ENCODE data around the gene IPPK.
A peak's percentile ranks its signal among the peaks of the same experiment; 100 is the strongest.

Gene IPPK

GRCh38 chr9:92655896-92656536, 13.9 kb downstream of the IPPK start:
- no peak for TF ChIP-seq EZH2 (IDR thresholded peaks at IDR 0.05; ENCODE audit: borderline replicate concordance, low read length)
- TF ChIP-seq CTCF (IDR thresholded peaks at IDR 0.05; ENCODE audit: low read length): no peak
- 0 out of 2 replicates have a peak, but pooled peaks cover 6% of the 10 kb centered on the region for H3K79me2 ChIP-seq (ENCODE audit: insufficient read depth, low read length)
- peaks cover 18% of the 10 kb centered on the region for H3K4me1 ChIP-seq (ENCODE audit: insufficient read depth, low read length, severe bottlenecking)
- H3K4me3 ChIP-seq (ENCODE audit: low read depth, low read length, poor library complexity, severe bottlenecking): no peak overlapping the region
- H3F3A ChIP-seq (ENCODE audit: insufficient read depth, low read length): no peaks in the 10 kb centered on the region
- no peaks in the 10 kb centered on the region for H3K27me3 ChIP-seq (ENCODE audit: insufficient read depth, low read length)
- H3K36me3 ChIP-seq (ENCODE audit: insufficient read depth, low read length): peaks cover 70% of the 10 kb centered on the region
- no peaks in the 10 kb centered on the region for H3K9me3 ChIP-seq (ENCODE audit: low read length)
- H3K4me2 ChIP-seq (ENCODE audit: low read length): no peak overlapping the region
- no peaks in the 10 kb centered on the region for H4K20me1 ChIP-seq (ENCODE audit: insufficient read depth, low read length)
- H3K9me2 ChIP-seq (ENCODE audit: low read depth, low read length): no peaks in the 10 kb centered on the region
- H3K27ac ChIP-seq (ENCODE audit: low read depth, low read length, poor library complexity, severe bottlenecking): no peak overlapping the region
- no peak overlapping the region for H3K9ac ChIP-seq (ENCODE audit: low read length)
- H2AFZ ChIP-seq (ENCODE audit: low read length): no peak overlapping the region

GRCh38 chr9:92655366-92655765, 14.6 kb downstream of the IPPK start:
- Histone ChIP-seq H2AFZ (ENCODE audit: low read length) (no peak overlapping the region), H3K27ac (ENCODE audit: low read depth, low read length, poor library complexity, severe bottlenecking) (peak overlapping the region; percentile 41), H3K4me3 (ENCODE audit: low read depth, low read length, poor library complexity, severe bottlenecking) (no peak overlapping the region), H3K36me3 (ENCODE audit: insufficient read depth, low read length) (peaks cover 76% of the 10 kb centered on the region), H3K9me2 (ENCODE audit: low read depth, low read length) (no peaks in the 10 kb centered on the region), H3K4me2 (ENCODE audit: low read length) (no peak overlapping the region), H3K4me1 (ENCODE audit: insufficient read depth, low read length, severe bottlenecking) (peaks cover 18% of the 10 kb centered on the region), H3F3A (ENCODE audit: insufficient read depth, low read length) (no peaks in the 10 kb centered on the region), H3K27me3 (ENCODE audit: insufficient read depth, low read length) (no peaks in the 10 kb centered on the region), H4K20me1 (ENCODE audit: insufficient read depth, low read length) (no peaks in the 10 kb centered on the region), H3K9ac (ENCODE audit: low read length) (no peak overlapping the region; the same call in 1 of the 2 replicates), H3K9me3 (ENCODE audit: low read length) (no peaks in the 10 kb centered on the region), H3K79me2 (ENCODE audit: insufficient read depth, low read length) (0 out of 2 replicates have a peak, but pooled peaks cover 6% of the 10 kb centered on the region)
- no peak for TF ChIP-seq CTCF (IDR thresholded peaks at IDR 0.05; ENCODE audit: low read length)
- no peak for TF ChIP-seq EZH2 (IDR thresholded peaks at IDR 0.05; ENCODE audit: borderline replicate concordance, low read length)

GRCh38 chr9:92654481-92655301, 15.2 kb downstream of the IPPK start:
- Histone ChIP-seq H3K9me2 (ENCODE audit: low read depth, low read length) (no peaks in the 10 kb centered on the region), H3K9me3 (ENCODE audit: low read length) (no peaks in the 10 kb centered on the region), H4K20me1 (ENCODE audit: insufficient read depth, low read length) (no peaks in the 10 kb centered on the region), H3K27me3 (ENCODE audit: insufficient read depth, low read length) (no peaks in the 10 kb centered on the region), H3K4me2 (ENCODE audit: low read length) (no peak overlapping the region), H3K4me3 (ENCODE audit: low read depth, low read length, poor library complexity, severe bottlenecking) (no peak overlapping the region), H3K27ac (ENCODE audit: low read depth, low read length, poor library complexity, severe bottlenecking) (peak overlapping the region; percentile 41), H3K79me2 (ENCODE audit: insufficient read depth, low read length) (0 out of 2 replicates have a peak, but pooled peaks cover 6% of the 10 kb centered on the region), H3K9ac (ENCODE audit: low read length) (no peak overlapping the region; the same call in 1 of the 2 replicates), H2AFZ (ENCODE audit: low read length) (no peak overlapping the region), H3K36me3 (ENCODE audit: insufficient read depth, low read length) (peaks cover 79% of the 10 kb centered on the region), H3F3A (ENCODE audit: insufficient read depth, low read length) (no peaks in the 10 kb centered on the region), H3K4me1 (ENCODE audit: insufficient read depth, low read length, severe bottlenecking) (peaks cover 18% of the 10 kb centered on the region)
- TF ChIP-seq CTCF (IDR thresholded peaks at IDR 0.05; ENCODE audit: low read length) (no peak), EZH2 (IDR thresholded peaks at IDR 0.05; ENCODE audit: borderline replicate concordance, low read length) (no peak)
